HG03103 (cell line): ENCODE results near the gene RPS5.
"Not testable (repeated sequence)": the region's sequence is repeated elsewhere in the genome, so short reads cannot be mapped to it uniquely, and the experiment has no call there.

ENCODE experiments used
- ATAC-seq: cut with Tn5 transposase; IDR thresholded peaks from one replicate; pipeline ENCODE4 v1.9.1; 2021; ENCODE audit warnings: low read depth; ENCODE audit not compliant: unreplicated experiment

RPS5 gene

GRCh38 chr19:58355908-58356765 is 30.9 kb upstream of the RPS5 start:
- no peak for ATAC-seq

GRCh38 chr19:58356766-58357480 is 30.1 kb upstream of the RPS5 start:
- no peak for ATAC-seq

GRCh38 chr19:58357481-58358145 is 29.5 kb upstream of the RPS5 start:
- ATAC-seq: no peak

DNA sequence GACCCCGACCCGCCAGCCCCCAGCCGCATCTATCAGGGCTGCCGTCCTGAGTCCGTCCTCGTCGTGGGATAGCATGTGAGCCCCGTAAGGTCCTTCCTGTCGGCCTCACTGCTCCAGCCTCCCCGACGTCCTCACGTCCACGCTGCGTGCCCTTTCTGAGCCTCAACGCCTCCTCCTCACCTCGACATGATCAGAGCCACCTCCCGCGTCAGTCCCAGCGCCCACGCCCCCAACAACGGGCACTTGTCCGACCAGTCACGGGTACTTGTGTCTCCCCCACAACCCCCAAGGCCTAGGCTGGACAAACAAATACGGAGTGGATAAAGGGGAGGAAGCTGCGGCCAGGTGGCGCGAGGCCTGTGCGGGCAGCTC is 25.2 kb upstream of the RPS5 start:
- peak; percentile 2 for ATAC-seq

- ATAC-seq: peak; percentile 83
These were observed 24.6 kb upstream of the RPS5 start, which contains the start of gene ZNF497 for GRCh38 chr19:58362272-58362994. Gene ZNF497 (minus strand): TSS chr19:58362751. CDS start chr19:58357635, 5,116 bp downstream.

DNA sequence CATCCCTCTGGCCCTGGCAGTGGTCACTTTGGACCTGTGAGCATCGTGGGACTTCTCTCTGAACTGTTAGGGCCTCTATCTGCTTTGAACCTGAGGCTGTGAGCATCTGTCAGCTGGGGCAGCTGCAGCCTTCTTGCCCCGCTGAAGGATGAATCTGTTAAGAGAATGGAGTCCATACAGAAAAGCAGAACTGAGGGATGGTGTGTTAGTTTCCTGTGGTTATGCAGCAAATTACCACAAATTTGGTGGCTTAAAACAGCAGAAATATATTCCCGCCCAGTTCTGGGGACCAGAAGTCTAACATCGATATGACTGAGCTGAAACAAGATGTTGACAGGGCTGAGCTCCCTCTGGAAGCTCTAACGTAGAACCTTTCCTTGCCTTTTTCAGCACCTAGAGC is 22.9 kb upstream of the RPS5 start:
- no peak for ATAC-seq

DNA sequence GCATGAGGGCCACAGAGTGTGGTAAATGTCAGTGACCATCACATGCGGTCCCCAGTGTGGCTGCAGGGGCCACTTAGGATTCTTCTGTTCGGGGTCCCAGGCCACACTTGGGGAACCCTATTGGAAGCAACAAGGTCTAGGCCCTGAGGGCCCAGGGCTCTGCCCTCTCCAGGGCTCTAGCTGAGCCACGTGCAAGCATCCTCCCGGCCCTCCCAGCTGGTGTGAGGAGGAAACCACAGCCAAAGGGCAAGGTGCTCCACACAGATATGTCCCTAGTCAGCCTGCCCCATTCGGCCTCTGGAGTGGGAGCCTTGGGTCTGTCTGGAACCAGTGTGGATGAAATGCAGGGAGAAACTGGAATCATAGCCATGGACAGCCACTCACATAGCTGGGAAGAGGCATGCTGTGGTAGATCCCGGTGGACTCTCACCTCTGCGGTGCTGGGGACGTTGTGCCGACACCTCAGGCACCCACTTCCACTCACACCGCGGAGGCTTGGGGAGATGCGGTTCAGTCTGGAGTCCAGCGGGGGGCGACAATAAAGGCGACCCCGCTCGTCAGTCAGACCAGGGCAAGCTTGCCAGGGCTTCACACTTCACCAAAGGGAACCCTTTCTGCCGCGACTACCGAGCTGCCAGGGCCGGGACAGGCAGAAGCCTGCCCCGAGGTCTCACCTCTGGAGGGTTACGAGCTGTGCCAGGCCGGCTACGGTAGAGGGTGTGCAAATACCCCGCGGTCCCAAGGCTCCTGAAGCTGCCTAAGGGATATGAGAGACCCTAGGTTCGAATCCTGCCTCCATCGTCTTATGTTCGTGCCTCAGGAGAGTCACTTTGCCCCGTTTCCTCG is 20.3 kb upstream of the RPS5 start:
- no peak for ATAC-seq

- ATAC-seq: no peak
These were observed 19.2 kb upstream of the RPS5 start for GRCh38 chr19:58367698-58368454.

DNA sequence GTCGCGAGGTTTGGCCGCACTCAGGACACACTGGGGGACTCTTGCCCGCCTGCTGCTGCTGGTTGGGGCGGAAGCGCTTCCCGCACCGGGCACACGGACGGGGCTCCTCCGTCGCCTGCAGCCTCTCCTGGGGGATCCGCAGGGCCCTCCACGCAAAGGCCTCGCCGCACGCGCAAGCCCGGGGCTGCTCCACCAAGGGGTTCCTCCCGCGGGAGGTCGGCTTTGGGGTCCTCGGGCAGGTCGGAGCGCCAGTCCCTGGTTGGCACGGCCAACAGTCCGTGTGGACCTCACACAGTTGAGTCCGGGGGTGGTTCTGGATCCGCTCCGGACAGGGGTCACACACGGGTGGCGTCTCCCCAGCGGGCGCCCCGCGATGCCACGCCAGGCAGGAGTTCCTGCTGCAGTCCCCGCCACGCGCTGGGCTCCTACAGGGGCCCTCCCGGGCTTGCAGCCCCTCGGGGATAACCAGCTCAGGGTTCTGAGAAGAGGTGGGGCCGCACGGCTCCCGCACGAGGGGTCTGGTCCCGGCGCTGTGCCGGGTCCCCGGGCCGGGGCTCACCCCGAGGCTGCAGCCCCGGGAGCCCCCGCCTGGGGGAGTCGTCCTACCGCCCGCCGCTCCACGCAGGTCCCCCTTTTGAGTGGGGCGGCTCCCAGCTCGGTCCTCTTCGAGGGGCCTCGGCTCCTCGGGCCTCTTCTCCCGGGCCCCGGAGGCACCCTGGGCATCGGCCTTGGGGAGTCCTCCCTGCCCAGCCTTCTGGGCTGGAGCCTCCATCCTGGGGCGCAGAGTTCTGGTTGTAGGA is 18.3 kb upstream of the RPS5 start:
- ATAC-seq: no peak

DNA sequence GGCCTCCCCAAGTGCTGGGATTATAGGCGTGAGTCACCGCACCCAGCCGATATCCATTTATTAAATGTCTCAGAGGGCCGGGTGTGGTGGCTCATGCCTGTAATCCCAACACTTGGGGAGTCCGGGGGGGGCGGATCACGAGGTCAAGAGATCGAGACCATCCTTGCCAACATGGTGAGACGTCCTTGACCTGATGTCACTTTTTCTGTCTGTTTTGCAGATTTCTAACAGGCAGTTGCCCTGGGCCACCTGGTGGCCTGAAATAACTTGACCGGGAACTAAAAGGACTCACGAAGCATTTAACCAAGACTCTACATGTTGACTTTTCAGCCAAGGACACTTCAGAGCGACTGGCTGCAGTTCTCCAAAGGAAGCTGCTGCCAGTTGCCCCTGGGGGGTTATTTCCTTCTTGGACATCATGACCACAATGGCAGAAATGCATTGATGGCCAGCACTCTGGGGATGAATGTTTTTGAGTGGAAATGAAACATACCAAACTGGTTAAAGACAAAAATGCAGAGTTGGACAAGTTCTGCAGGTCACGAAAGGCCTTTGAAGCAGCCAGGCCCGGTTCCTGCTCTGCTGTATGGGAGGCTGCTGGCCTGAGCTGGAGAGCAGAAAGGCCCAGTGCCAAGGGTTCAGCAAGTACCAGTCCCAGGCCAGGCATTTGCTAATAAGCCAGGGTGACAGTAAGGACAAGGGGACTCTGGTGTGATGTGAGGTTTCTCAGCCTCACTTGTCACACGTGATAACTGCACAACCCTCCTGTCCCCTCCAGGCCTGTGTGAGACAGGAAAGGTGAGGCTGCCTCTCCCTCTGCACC is 14.5 kb upstream of the RPS5 start:
- no peak for ATAC-seq

- ATAC-seq: no peak
These were observed 12.9 kb upstream of the RPS5 start for GRCh38 chr19:58374200-58374599.

- ATAC-seq: not testable (repeated sequence)
These were observed 10.3 kb upstream of the RPS5 start for GRCh38 chr19:58376724-58377123.

- no peak for ATAC-seq
These were observed 7.8 kb upstream of the RPS5 start for GRCh38 chr19:58379246-58379645.

- no peak for ATAC-seq
These were observed 6.9 kb upstream of the RPS5 start for GRCh38 chr19:58380037-58380661.

DNA sequence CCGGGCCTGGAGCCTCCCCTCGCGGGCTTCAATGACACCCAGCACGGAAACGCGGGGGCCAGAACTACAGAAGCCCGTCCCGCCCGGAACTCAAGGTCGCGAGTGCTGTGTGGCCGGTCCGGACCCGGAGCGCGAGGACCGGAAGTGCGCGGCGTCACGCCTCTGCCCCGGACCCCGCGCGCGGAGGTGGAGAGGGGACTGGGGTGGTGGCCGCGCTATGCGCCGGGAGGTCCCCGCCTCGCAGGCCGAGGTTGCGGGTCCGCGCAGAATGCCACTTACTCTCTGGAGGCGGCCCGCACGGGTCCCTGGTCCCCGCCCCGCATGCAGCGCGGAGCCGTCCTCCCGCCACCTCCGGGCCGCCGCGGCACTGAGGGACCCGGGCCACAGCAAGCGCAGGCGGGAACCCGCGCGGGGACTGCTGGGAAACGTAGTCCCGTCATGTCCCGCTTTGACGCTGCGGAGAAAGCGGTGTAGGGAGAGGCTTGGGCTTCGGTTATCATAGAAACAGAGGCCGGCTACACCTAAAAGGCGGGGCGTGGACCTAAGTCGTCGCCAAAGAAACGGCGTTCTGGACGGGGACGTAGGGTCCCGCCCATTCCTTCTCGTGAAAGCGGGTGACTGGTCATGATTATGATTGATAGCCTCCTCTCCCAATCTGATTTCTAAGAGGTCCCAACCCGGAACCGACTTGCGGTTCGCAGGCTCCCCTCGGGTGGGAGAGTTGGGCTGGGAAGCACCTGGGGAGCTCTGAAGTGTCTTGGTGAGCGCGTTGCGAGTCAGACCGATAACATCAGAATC is 6.2 kb upstream of the RPS5 start, which contains the start of gene ZNF837:
Gene ZNF837 (minus strand): TSS at position 369 of the 798 bp plus-strand sequence. CDS start 11,698 bp downstream, outside the sequence.
- ATAC-seq: peak; percentile 79
